ENCODE data around the gene LIFR.

Gene LIFR

DNA sequence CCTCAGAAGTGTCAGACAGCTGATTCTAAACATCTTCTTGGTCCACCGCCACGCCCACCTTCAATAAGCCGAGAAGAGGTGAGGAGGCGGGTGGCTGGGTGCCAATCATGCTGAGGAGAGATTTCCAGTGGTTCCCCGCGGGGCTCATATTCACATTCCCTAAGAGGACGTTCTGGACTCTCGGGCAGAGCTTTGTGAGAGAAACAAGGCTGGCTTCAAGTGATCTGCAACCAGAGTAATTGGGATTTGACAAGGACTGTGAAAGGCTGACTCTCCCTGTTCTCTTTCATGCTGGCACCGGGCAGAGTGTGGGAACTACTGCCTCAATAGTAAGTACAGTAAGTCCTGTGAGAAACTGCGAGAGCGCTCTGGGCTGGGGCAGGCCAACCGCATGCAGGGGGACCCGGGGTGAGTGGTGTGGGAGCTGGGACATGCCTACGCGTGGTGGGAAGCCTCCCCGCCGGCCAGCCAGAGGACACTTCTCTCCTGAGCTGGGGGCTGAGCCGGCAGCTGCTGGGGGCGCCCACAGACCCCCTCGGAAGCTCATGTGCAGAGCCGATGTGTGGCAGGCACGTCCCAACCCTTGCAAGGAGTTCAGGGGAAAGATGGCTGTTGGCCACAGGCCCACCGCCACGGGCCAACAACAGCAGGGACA, 110.9 kb downstream of the LIFR start:
- DNase-seq (ENCODE audit: low spot score) = no peak
- Histone ChIP-seq H3K4me3 (peak overlapping the region; percentile 51), H3K27ac (peak overlapping the region; percentile 24 to 56)
- no peak for TF ChIP-seq CTCF (IDR thresholded peaks at IDR 0.05)

- DNase-seq (ENCODE audit: low spot score) = no peak
- no peak for TF ChIP-seq CTCF (IDR thresholded peaks at IDR 0.05)
Measured at GRCh38 chr5:38443390-38443789, 113.1 kb downstream of the LIFR start.

GRCh38 chr5:38442247-38442573, 114.2 kb downstream of the LIFR start:
- no peak for TF ChIP-seq CTCF (IDR thresholded peaks at IDR 0.05)
- Histone ChIP-seq H3K4me3 (no peak overlapping the region), H3K27ac (no peak overlapping the region)
- DNase-seq (ENCODE audit: low spot score) = no peak

More at GRCh38 chr5:38443390-38443789, 113.1 kb downstream of the LIFR start:
- Histone ChIP-seq H3K27ac (no peak overlapping the region), H3K4me3 (no peak overlapping the region)

DNA sequence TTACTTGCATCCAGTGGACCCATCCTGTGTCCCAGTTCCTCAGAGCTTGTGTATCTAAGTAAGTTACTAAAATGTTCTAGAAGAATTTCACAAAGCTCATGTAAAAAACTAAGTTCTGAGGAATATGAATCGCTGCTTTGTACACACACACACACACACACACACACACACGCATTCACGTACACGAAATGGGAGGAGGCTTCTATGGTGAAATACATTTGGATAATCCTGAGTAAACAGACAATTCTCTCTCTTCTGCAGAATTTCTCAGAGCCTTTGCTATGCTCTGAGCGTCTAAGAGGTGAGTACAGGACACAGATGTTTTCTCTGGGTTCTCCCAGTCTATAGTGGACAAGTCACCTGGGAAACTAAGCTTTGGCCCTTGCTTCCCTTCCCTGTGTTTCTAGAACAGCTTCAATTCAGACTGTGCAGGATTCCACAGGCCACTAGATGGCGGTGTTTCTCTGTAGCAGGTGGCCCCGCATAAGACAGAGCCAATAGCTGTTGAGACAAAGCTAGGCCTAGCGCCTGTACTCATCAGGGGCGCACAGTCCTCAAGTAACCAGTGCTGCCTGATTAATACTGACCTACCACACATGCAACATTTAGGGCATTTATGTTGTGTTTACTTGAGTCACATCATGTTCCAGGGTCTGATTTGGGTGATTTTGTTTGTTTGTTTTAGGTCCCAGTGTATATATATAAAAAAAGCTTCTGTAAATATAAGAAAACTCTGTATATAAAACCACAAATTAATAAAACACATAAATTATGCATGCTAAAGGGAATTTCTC, 114.8 kb downstream of the LIFR start:
- no peak overlapping the region for H3K4me3 ChIP-seq
- peak; percentile 95 for TF ChIP-seq CTCF (IDR thresholded peaks at IDR 0.05)
- no peak overlapping the region for H3K27ac ChIP-seq
- peak; percentile 88 for DNase-seq (ENCODE audit: low spot score)

GRCh38 chr5:38438757-38439156, 117.7 kb downstream of the LIFR start:
- TF ChIP-seq CTCF (IDR thresholded peaks at IDR 0.05) = no peak
- Histone ChIP-seq H3K27ac (no peak overlapping the region), H3K4me3 (no peak overlapping the region)
- no peak for DNase-seq (ENCODE audit: low spot score)

DNA sequence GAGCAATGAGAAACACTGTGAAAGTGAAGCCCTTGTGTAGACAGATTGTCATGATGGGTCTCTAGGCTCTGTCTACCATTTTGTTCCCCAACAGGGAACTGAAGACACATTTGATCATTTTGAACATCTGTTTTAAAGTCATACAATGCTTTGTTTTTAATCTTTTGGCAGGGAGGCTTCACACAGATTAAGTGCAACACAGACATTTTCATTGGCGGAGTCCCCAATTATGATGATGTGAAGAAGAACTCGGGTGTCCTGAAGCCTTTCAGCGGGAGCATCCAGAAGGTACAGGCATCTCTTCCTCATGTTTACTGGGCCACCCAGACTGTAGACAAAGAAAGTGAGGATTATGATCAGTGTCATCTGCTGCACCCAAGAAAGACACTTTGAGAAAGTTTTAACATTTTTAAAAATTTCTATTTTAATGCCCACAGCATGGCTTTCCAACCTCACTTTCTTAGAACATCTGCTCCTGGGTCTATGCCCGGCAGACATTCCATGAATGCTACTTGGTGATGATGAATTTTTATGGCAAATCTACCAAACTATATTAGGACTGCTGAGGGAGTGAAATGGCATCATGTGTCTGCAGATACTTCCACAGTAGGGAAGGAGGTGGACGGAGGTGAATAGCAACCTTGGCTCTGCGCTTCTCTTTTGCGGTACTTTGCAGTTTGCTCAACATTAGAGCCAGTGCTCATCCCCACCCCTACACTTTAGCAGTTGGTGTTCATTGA, 121.3 kb downstream of the LIFR start:
- peak overlapping the region; percentile 41 to 74 for H3K27ac ChIP-seq
- no peak overlapping the region for H3K4me3 ChIP-seq
- DNase-seq (ENCODE audit: low spot score) = no peak
- TF ChIP-seq CTCF (IDR thresholded peaks at IDR 0.05) = no peak

Data from coronary artery (tissue), 2 donors.